CD4-positive, alpha-beta memory T cell (primary cell): ENCODE data around the gene ARL2BP. TPM values are rescaled to one million over a fixed set of nuclear protein-coding genes. Genes with fewer than 3 reads are reported as not detected.

Experiments used
- CTCF ChIA-PET: fragments of 350-600 bp; sonication (Branson Sonifier 250); formaldehyde crosslinking; loops from one replicate; lab custom pipeline; 2021; ENCODE audit warnings: inconsistent platforms; ENCODE audit not compliant: partially characterized antibody; lab: Charles Lee
- POLR2A ChIA-PET: fragments of 350-600 bp; sonication (Branson Sonifier 250); formaldehyde crosslinking; loops from one replicate; lab custom pipeline; 2021; ENCODE audit not compliant: partially characterized antibody; lab: Charles Lee
- DNase-seq, 5 donors: peaks; one replicate each; pipeline versions ENCODE4 v3.0.0 to v3.0.0-alpha.2; 2020 to 2022; ENCODE audit warnings: mixed read lengths in 1 of 5
- H3K27ac ChIP-seq: one replicate; pipeline ENCODE4 v1.7.0; 2013; ENCODE audit warnings: low read depth, low read length
- H3K27me3 ChIP-seq: 2 replicates; pipeline ENCODE4 v1.7.0; 2013; ENCODE audit warnings: mild to moderate bottlenecking, low read length, moderate library complexity; ENCODE audit not compliant: insufficient read depth
- H3K36me3 ChIP-seq: 2 replicates; pipeline ENCODE4 v1.7.0; 2013; ENCODE audit warnings: mild to moderate bottlenecking, low read length, moderate library complexity; ENCODE audit not compliant: insufficient read depth
- H3K4me1 ChIP-seq: 2 replicates; pipeline ENCODE4 v1.7.0; 2013; ENCODE audit warnings: mild to moderate bottlenecking, low read length, moderate library complexity; ENCODE audit not compliant: insufficient read depth
- H3K4me3 ChIP-seq, 2 donors: one replicate each; pipeline ENCODE4 v1.7.0; 2013; ENCODE audit warnings: low read length in 2 of 2, mild to moderate bottlenecking in 1 of 2
- H3K9me3 ChIP-seq, 2 donors: one replicate each; pipeline ENCODE4 v1.7.0; 2013; ENCODE audit warnings: low read length in 2 of 2, control low read depth in 1 of 2; ENCODE audit not compliant: control insufficient read depth in 1 of 2
- H3K27ac Mint-ChIP-seq, 7 donors: one replicate each; pipeline ENCODE4 v1.8.0; 2020 to 2021; ENCODE audit warnings: mixed read lengths in 7 of 7, mild to moderate bottlenecking in 6 of 7, inconsistent platforms in 3 of 7, moderate library complexity in 3 of 7
- H3K27me3 Mint-ChIP-seq, 2 donors: one replicate each; pipeline ENCODE4 v1.8.0; 2020 to 2021; ENCODE audit warnings: mixed read lengths in 2 of 2
- H3K36me3 Mint-ChIP-seq, 2 donors: one replicate each; pipeline ENCODE4 v1.8.0; 2020 to 2021; ENCODE audit warnings: mixed read lengths in 2 of 2, inconsistent platforms in 1 of 2, mild to moderate bottlenecking in 1 of 2
- H3K4me1 Mint-ChIP-seq, 4 donors: one replicate each; pipeline ENCODE4 v1.8.0; 2020 to 2021; ENCODE audit warnings: mixed read lengths in 4 of 4, mild to moderate bottlenecking in 1 of 4
- H3K4me3 Mint-ChIP-seq, 8 donors: one replicate each; pipeline ENCODE4 v1.8.0; 2020 to 2021; ENCODE audit warnings: mixed read lengths in 8 of 8, mild to moderate bottlenecking in 7 of 8, moderate library complexity in 6 of 8, inconsistent platforms in 3 of 8
- H3K9me3 Mint-ChIP-seq, 8 donors: one replicate each; pipeline ENCODE4 v1.8.0; 2020 to 2021; ENCODE audit warnings: mixed read lengths in 8 of 8, mild to moderate bottlenecking in 5 of 8, inconsistent platforms in 3 of 8, moderate library complexity in 1 of 8
- intact Hi-C: fragments of 100-400 bp; cut with micrococcal nuclease; formaldehyde crosslinking; loops from one replicate; pipeline ENCODE4 v1.15.1; 2023
- polyA plus RNA-seq, 2 donors: library from polyadenylated mRNA; unstranded; fragments of 300-500 nt; fragmentation: Illumina TruSeq; gene quantifications; one replicate each; pipeline ENCODE4 v1.2.3, GENCODE V29; 2021
- total RNA-seq, 2 experiments: library from RNA; stranded (reverse); gene quantifications; one replicate each; pipeline ENCODE4 v1.2.3, GENCODE V29; 2021

The ARL2BP gene
- total and polyA plus RNA-seq, 4 experiments from 2014 or later: 48.0 to 181 (median 89.5) TPM

DNA sequence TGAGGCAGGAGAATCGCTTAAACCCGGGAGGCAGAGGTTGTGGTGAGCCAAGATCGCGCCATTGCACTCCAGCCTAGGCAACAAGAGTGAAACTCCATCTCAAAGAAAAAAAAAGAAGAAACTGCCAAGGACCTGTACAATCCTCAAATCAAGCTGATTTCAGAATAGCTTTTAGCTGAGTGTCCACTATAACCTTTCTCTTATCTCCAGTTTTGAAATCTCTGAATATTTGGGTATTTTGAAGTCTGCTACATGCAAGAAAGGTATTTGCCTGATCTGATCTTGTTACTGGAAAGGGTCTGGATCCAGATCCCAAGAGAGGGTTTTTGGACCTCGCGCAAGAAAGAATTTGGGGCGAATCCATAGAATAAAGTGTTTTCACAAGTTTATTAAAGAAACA is 19.1 kb upstream of the ARL2BP start:
- no peaks in the 10 kb centered on the region for H3K9me3 ChIP-seq
- Mint-ChIP-seq H3K27me3 (no peaks in the 10 kb centered on the region), H3K4me1 (no peaks in the 10 kb centered on the region), H3K9me3 (no peaks in the 10 kb centered on the region), H3K27ac (peak overlapping the region in 2 of 7 donors; percentile 66 to 69), H3K4me3 (no peak overlapping the region), H3K36me3 (peaks cover 46 to 78% of the 10 kb centered on the region in 2 donors)
- no peaks in the 10 kb centered on the region for H3K27me3 ChIP-seq
- CTCF ChIA-PET: no interaction called here
- H3K4me3 ChIP-seq: no peak overlapping the region
- H3K36me3 ChIP-seq: peaks cover 60% of the 10 kb centered on the region
- H3K4me1 ChIP-seq: no peaks in the 10 kb centered on the region
- DNase-seq: no peak
- no peak overlapping the region for H3K27ac ChIP-seq
- intact Hi-C loops: no loop called here
- POLR2A ChIA-PET: no interaction called here

DNA sequence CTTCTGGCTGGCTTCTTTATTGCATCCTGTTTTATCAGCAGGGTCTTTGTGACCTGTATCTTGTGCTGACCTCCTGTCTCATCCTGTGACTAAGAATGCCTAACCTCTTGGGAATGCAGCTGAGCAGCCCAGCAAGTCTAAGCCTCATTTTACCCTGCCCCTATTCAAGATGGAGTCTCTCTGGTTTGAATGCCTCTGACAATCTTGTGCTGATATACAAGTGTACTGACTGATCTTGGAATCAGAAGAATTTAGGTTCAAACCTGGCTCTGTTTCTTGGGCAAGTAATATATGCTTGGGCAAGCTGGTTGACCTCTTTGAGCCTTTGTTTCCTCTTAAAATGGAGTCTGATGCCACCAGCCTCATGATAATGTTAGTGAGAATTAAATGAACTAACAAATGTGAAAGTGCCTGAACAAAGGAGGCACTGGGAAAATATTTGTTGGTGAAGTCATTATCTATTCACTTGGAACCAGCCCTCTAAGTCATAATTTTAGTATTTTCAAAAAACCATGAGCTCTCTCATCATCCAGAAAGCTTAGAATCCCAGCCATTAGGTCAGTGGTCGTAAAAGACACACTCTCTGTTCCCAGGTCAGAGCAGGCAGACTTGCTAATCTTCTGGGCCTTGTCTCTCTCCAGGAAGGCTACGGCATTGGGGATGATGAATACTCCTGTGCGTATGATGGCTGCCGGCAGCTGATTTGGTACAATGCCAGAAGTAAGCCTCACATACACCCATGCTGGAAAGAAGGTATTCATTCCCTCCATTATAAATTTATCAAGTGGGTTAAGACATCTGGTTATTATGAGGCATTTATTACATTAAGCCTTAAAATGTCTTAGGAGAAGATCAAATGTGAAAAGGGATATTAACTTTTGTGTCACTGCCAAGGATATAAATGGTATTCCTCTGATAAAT is 18.1 kb upstream of the ARL2BP start:
- Histone ChIP-seq H3K27ac (no peak overlapping the region), H3K4me3 (no peak overlapping the region), H3K9me3 (no peaks in the 10 kb centered on the region), H3K4me1 (no peaks in the 10 kb centered on the region), H3K36me3 (peaks cover 60% of the 10 kb centered on the region), H3K27me3 (no peaks in the 10 kb centered on the region)
- Mint-ChIP-seq H3K27ac (peak overlapping the region in 1 of 7 donors; percentile 13), H3K4me3 (no peak overlapping the region), H3K4me1 (no peaks in the 10 kb centered on the region), H3K9me3 (no peaks in the 10 kb centered on the region), H3K27me3 (no peaks in the 10 kb centered on the region), H3K36me3 (peaks cover 48 to 81% of the 10 kb centered on the region in 2 donors)
- ChIA-PET CTCF (no interaction called here), POLR2A (no interaction called here)
- no peak for DNase-seq
- intact Hi-C loops: no loop called here

DNA sequence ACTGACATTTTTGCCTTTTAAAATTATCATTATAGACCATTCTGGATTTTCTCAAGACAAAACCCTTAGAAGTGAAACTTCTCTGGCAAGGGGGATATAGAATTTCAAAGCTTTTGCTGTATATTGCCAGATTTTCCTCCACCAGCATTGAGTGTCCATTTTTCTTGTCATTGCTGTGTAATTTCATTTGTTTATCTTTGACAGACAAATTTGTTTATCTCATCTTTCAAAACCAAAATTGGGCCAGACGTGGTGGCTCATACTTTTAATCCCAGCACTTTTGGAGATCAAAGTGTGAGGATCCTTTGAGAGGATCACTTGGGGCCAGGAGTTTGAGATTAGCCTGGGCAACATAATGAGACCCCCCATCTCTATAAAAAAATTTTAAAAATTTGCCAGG is 16.0 kb upstream of the ARL2BP start:
- no peaks in the 10 kb centered on the region for H3K4me1 Mint-ChIP-seq
- H3K9me3 Mint-ChIP-seq: no peaks in the 10 kb centered on the region
- no peak for DNase-seq
- Histone ChIP-seq H3K36me3 (peaks cover 58% of the 10 kb centered on the region), H3K27me3 (no peaks in the 10 kb centered on the region), H3K9me3 (no peaks in the 10 kb centered on the region), H3K27ac (no peak overlapping the region), H3K4me1 (no peaks in the 10 kb centered on the region), H3K4me3 (no peak overlapping the region)
- intact Hi-C loops: no loop called here
- H3K36me3 Mint-ChIP-seq: peaks cover 49 to 83% of the 10 kb centered on the region in 2 donors
- no peak overlapping the region for H3K27ac Mint-ChIP-seq
- no peak overlapping the region for H3K4me3 Mint-ChIP-seq
- POLR2A ChIA-PET: no interaction called here
- CTCF ChIA-PET: no interaction called here
- H3K27me3 Mint-ChIP-seq: no peaks in the 10 kb centered on the region

DNA sequence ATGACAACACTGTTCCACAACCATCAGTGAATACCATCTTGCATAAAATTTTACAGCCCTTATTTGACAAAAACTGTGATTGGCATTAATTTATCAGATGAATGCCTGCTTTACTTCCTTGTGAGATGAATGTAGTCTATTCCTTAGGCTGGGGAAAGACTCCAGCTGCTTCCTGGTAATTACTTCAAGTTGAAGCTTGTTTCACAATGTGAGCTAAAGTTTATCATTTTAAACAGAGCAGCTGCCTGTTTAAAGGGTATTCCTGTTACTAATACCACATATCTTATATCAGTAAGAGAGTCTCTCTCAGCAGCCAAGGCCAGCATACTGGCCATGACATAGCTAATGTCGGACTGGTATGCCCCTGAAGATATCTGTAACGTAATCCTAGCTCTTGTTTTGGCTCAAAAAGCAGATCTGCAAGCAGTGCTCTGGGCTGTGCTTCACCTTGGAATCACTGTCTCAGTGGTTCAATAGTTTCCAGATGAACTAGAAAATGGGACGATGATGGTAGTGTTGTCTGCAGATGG is 13.2 kb upstream of the ARL2BP start:
- CTCF ChIA-PET: interaction anchor here (1.1 kb wide), 1 partner anchor 9 kb away, joined by 3 read pairs; no protein-coding TSS in a partner anchor
- Histone ChIP-seq H3K27me3 (no peaks in the 10 kb centered on the region), H3K4me1 (no peaks in the 10 kb centered on the region), H3K27ac (no peak overlapping the region), H3K4me3 (no peak overlapping the region), H3K9me3 (no peaks in the 10 kb centered on the region), H3K36me3 (peaks cover 62% of the 10 kb centered on the region)
- H3K27me3 Mint-ChIP-seq: no peaks in the 10 kb centered on the region
- no peak for DNase-seq
- POLR2A ChIA-PET: interaction anchor here (0.6 kb wide), 1 partner anchor 300 kb away, joined by 3 read pairs; the partner anchor contains the start of gene HERPUD1
- intact Hi-C loops: no loop called here
- H3K4me1 Mint-ChIP-seq: no peaks in the 10 kb centered on the region
- no peak overlapping the region for H3K4me3 Mint-ChIP-seq
- no peak overlapping the region for H3K27ac Mint-ChIP-seq
- no peaks in the 10 kb centered on the region for H3K9me3 Mint-ChIP-seq
- peaks cover 58 to 79% of the 10 kb centered on the region in 2 donors for H3K36me3 Mint-ChIP-seq

DNA sequence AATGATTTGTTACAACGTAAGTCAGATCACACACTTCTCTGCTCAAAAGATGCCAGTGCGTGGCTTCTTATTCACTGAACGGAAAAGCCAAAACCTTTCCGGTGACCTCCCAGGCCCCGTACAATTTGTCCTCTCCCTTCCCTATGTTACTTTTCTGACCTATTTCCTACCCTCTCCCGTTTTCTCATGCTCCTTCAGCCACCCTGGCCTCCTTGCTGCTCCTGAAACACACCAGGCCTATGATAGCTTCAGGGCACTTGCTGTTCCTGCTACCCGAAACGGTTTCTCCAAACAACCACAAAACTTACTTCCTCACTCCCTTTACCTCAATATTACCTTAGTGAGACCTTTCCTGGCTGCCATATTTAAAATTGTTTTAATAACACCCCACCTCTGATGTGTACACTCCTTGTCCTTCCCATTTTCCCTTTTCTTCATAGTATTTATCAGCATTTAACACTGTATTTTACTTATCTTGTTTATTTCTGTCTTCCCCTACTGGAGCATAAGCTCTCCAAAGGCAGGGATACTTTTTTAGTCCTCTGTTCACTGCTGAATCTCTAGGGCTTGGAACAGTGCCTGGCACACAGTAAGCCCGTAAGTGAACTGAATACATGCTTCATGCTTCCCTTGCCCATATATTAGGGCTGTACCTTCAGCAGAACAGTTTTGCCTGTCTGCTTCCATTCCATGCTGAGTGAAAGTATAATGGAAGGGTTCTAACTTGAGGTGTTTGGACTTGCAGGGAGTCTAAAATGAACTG is 10.9 kb upstream of the ARL2BP start:
- peak overlapping the region in 2 of 7 donors; percentile 7 to 49 for H3K27ac Mint-ChIP-seq
- H3K27ac ChIP-seq: no peak overlapping the region
- H3K4me3 ChIP-seq: no peak overlapping the region
- H3K36me3 Mint-ChIP-seq: peaks cover 66 to 77% of the 10 kb centered on the region in 2 donors
- no peaks in the 10 kb centered on the region for H3K9me3 ChIP-seq
- POLR2A ChIA-PET: no interaction called here
- H3K27me3 Mint-ChIP-seq: no peaks in the 10 kb centered on the region
- intact Hi-C loops: no loop called here
- no peak for DNase-seq
- H3K9me3 Mint-ChIP-seq: no peaks in the 10 kb centered on the region
- no peaks in the 10 kb centered on the region for H3K4me1 ChIP-seq
- H3K4me3 Mint-ChIP-seq: no peak overlapping the region
- H3K36me3 ChIP-seq: peaks cover 56% of the 10 kb centered on the region
- H3K4me1 Mint-ChIP-seq: no peaks in the 10 kb centered on the region
- CTCF ChIA-PET: no interaction called here
- no peaks in the 10 kb centered on the region for H3K27me3 ChIP-seq

DNA sequence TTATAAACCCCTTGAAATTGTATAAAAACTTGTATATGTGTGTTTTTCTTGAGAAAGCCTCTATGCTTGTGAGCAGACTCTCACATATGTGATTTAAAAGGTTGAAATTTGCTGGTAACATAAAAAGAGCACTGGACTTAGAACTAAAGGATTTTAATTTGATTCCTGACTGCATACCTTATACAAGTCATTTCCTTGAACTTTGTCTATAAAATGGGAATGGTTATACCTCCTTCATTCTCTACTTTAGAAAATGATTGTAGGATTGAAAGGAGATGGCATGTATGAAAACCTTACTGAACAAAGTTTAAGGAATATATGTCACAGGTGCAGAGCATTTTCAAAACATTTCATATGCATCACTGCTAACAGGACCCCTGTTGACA is 10.4 kb upstream of the ARL2BP start:
- CTCF ChIA-PET: no interaction called here
- Mint-ChIP-seq H3K4me3 (no peak overlapping the region), H3K36me3 (peaks cover 68 to 75% of the 10 kb centered on the region in 2 donors), H3K27me3 (no peaks in the 10 kb centered on the region), H3K27ac (no peak overlapping the region), H3K9me3 (no peaks in the 10 kb centered on the region), H3K4me1 (no peaks in the 10 kb centered on the region)
- H3K27me3 ChIP-seq: no peaks in the 10 kb centered on the region
- intact Hi-C loops: no loop called here
- H3K36me3 ChIP-seq: peaks cover 58% of the 10 kb centered on the region
- no peaks in the 10 kb centered on the region for H3K9me3 ChIP-seq
- POLR2A ChIA-PET: no interaction called here
- H3K4me1 ChIP-seq: no peaks in the 10 kb centered on the region
- no peak overlapping the region for H3K27ac ChIP-seq
- no peak for DNase-seq
- H3K4me3 ChIP-seq: no peak overlapping the region
